K562 (cell line): ENCODE data around the gene TRNP1. TPM values are rescaled to one million over a fixed set of nuclear protein-coding genes. Genes with fewer than 3 reads are reported as not detected.

ENCODE experiments used
- ATAC-seq: fragments of 200-7000 bp; cut with Tn5 transposase; 3 replicates; pipeline ENCODE4 v1.9.1; 2020; ENCODE audit warnings: moderate library complexity
- BruUV-seq: library from RNA; stranded (reverse); fragments of 400-500 nt; replicated peaks from 2 replicates; lab custom pipeline; 2021; lab: Mats Ljungman, UMichigan
- CTCF ChIA-PET: fragments of 300-600 bp; formaldehyde crosslinking; extraction: SDS; loops from one replicate; lab custom pipeline; 2021; ENCODE audit warnings: low intra/inter-chr PET ratio; lab: Yijun Ruan, JAX
- POLR2A ChIA-PET: fragments of 300-600, 350-650 bp; sonication (Branson Sonifier 250); formaldehyde crosslinking; extraction: SDS; loops from one replicate; lab custom pipeline; 2021; ENCODE audit warnings: antibody characterized with exemption, inconsistent platforms; lab: Yijun Ruan, JAX
- DNase-seq, 4 experiments: peaks; one replicate each; pipeline versions ENCODE4 v3.0.0 to v3.0.0-alpha.2; 2011 to 2018; ENCODE audit warnings: low spot score in 3 of 4, mixed read lengths in 3 of 4; ENCODE audit errors: extremely low read depth in 1 of 4
- FAIRE-seq: peaks from 2 replicates; lab custom pipeline; 2011; peaks lifted over from hg19 to GRCh38; lab: Jason Lieb, UNC
- H2AFZ ChIP-seq: 2 replicates; pipeline ENCODE4 v1.6.0; 2011; ENCODE audit warnings: low read depth, low read length, control low read depth, inconsistent platforms
- H3K27ac ChIP-seq: fragments of 200-600 bp; 3 replicates; pipeline ENCODE4 v1.8.0; 2011; ENCODE audit warnings: low read depth, mild to moderate bottlenecking, control low read depth, inconsistent platforms, low read length, moderate library complexity, mixed read lengths; ENCODE audit errors: extremely low read depth
- H3K27me3 ChIP-seq, 2 experiments: fragments of 300-600 bp in 1 of 2; 2 replicates in 1 of 2; 3 replicates in 1 of 2; pipeline versions ENCODE4 v1.6.0 to v1.8.0; 2011; ENCODE audit warnings: inconsistent platforms in 2 of 2, low read length in 2 of 2, mild to moderate bottlenecking in 1 of 2, mixed read lengths in 1 of 2, moderate library complexity in 1 of 2; ENCODE audit not compliant: control insufficient read depth in 2 of 2, insufficient read depth in 2 of 2
- H3K36me3 ChIP-seq: fragments of 300-600 bp; 3 replicates; pipeline ENCODE4 v1.8.0; 2011; ENCODE audit warnings: mild to moderate bottlenecking, low read length, inconsistent platforms; ENCODE audit not compliant: control insufficient read depth, insufficient read depth
- H3K4me1 ChIP-seq, 2 experiments: fragments of 200-600 bp in 1 of 2; replicated peaks in 1 of 2; 2 replicates in 1 of 2; 3 replicates in 1 of 2; pipeline versions ENCODE4 v1.5.1 to v1.8.0; 2011; ENCODE audit warnings: inconsistent platforms in 2 of 2, low read length in 2 of 2, mild to moderate bottlenecking in 1 of 2, mixed read lengths in 1 of 2, moderate library complexity in 1 of 2; ENCODE audit not compliant: control insufficient read depth in 2 of 2, insufficient read depth in 2 of 2
- H3K4me2 ChIP-seq: 2 replicates; pipeline ENCODE4 v1.6.1; 2011; ENCODE audit warnings: low read length, control low read depth, inconsistent platforms, mixed read lengths; ENCODE audit not compliant: insufficient read depth
- H3K4me3 ChIP-seq: fragments of 200-600 bp; sonication (generic), shearing (Covaris generic); 2 replicates; pipeline ENCODE4 v1.5.1; 2016; ENCODE audit warnings: control low read depth, inconsistent platforms
- H3K79me2 ChIP-seq: fragments of 200-600 bp; 3 replicates; pipeline ENCODE4 v1.8.0; 2011; ENCODE audit warnings: low read length, inconsistent platforms; ENCODE audit not compliant: control insufficient read depth, insufficient read depth
- H3K9ac ChIP-seq, 2 experiments: 2 replicates each; pipeline versions ENCODE4 v1.6.0 to v1.6.1; 2011; ENCODE audit warnings: low read depth in 2 of 2, low read length in 2 of 2, control low read depth in 1 of 2, inconsistent platforms in 1 of 2, mild to moderate bottlenecking in 1 of 2, mixed read lengths in 1 of 2; ENCODE audit not compliant: insufficient read depth in 1 of 2
- H3K9me1 ChIP-seq: one replicate; pipeline ENCODE4 v1.6.0; 2011; ENCODE audit warnings: inconsistent platforms, mild to moderate bottlenecking, low read length, moderate library complexity; ENCODE audit not compliant: control insufficient read depth, insufficient read depth
- H3K9me3 ChIP-seq: replicated peaks from 2 replicates; pipeline ENCODE4 v1.5.1; 2011; ENCODE audit warnings: low read depth, low read length, inconsistent platforms; ENCODE audit not compliant: control insufficient read depth, insufficient read depth
- H4K20me1 ChIP-seq: replicated peaks from 2 replicates; pipeline ENCODE4 v1.6.1; 2011; ENCODE audit warnings: low read length, inconsistent platforms, mixed read lengths; ENCODE audit not compliant: control insufficient read depth, insufficient read depth
- ARHGAP35 ChIP-seq: fragments of 450-650 bp; IDR thresholded peaks from 2 replicates; pipeline ENCODE4 v1.6.1; 2018; ENCODE audit not compliant: partially characterized antibody
- CBX5 ChIP-seq: IDR thresholded peaks from 2 replicates; pipeline ENCODE4 v1.6.1; 2014; ENCODE audit warnings: low read depth, borderline replicate concordance
- FOXK1 ChIP-seq: sonication (generic); formaldehyde crosslinking; IDR thresholded peaks from 2 replicates; pipeline ENCODE4 v1.8.0; 2022; ENCODE audit warnings: missing genetic modification reagents, mild to moderate bottlenecking, borderline replicate concordance
- HIVEP1 ChIP-seq: fragments of 250-450 bp; sonication (Bioruptor Pico); IDR thresholded peaks from 2 replicates; pipeline ENCODE4 v1.4.0; 2020; ENCODE audit warnings: mild to moderate bottlenecking
- KDM4B ChIP-seq, 2 experiments: fragments of 450-650 bp in 1 of 2; sonication (generic) in 1 of 2; IDR thresholded peaks; 2 replicates each; pipeline ENCODE4 v1.6.1; 2016 to 2017; ENCODE audit warnings: borderline replicate concordance in 2 of 2, antibody characterized with exemption in 1 of 2, low read depth in 1 of 2, mild to moderate bottlenecking in 1 of 2
- SIN3B ChIP-seq: fragments of 450-650 bp; IDR thresholded peaks from 2 replicates; pipeline ENCODE4 v1.6.1; 2017; ENCODE audit warnings: low read depth, mild to moderate bottlenecking, moderate library complexity
- TAF9B ChIP-seq: fragments of 450-650 bp; IDR thresholded peaks from 2 replicates; pipeline ENCODE4 v1.6.1; 2018; ENCODE audit warnings: mild to moderate bottlenecking; ENCODE audit not compliant: partially characterized antibody
- ZNF695 ChIP-seq: fragments of 450-650 bp; formaldehyde crosslinking; IDR thresholded peaks from 2 replicates; pipeline ENCODE4 v1.4.0; 2020; ENCODE audit warnings: mild to moderate bottlenecking, moderate library complexity
- WGBS: fragments of 100-300 bp; shearing (Covaris generic); methylation state at CpG from one replicate; pipeline ENCODE4 v1.1.6; 2016; ENCODE audit warnings: low coverage, mixed read lengths; ENCODE audit not compliant: insufficient coverage; ENCODE audit errors: missing lambda C conversion rate; 5-methylcytosine and 5-hydroxymethylcytosine counted together
- in situ Hi-C: fragments of 300-500 bp; cut with MboI; formaldehyde crosslinking; loops from 4 replicates; pipeline ENCODE4 v1.15.0; 2018; ENCODE audit warnings: inconsistent platforms, mixed read lengths
- intact Hi-C: fragments of 100-400 bp; cut with micrococcal nuclease; formaldehyde crosslinking; loops from 2 replicates; pipeline ENCODE4 v1.14.2; 2022
- polyA plus RNA-seq, 8 experiments: library from polyadenylated mRNA; depleted of rRNA in 4 of 8; stranded (reverse) in 5 of 8; unstranded in 3 of 8; fragments of >200 nt; fragmentation: Nextera tagmentation in 2 of 8; fragmentation: Illumina TruSeq in 1 of 8; extraction: Ambion mirVana in 2 of 8; extraction: Trizol in 1 of 8; gene quantifications; 2 replicates each; pipeline versions ENCODE4 v1.2.1 to v1.2.3, GENCODE V29; 2011 to 2014; ENCODE audit warnings: inconsistent platforms in 1 of 8, missing spikeins in 1 of 8
- total RNA-seq, 7 experiments: library from RNA; depleted of rRNA in 6 of 7; stranded (reverse); fragments of >200 nt in 6 of 7; fragmentation: Illumina TruSeq in 2 of 7; extraction: Trizol in 2 of 7; gene quantifications; 2 replicates each; pipeline versions ENCODE4 v1.2.1 to v1.2.3, GENCODE V29; 2011 to 2021; ENCODE audit warnings: low replicate concordance in 1 of 7
- TF ChIP-seq, protein P1 (sequence below): fragments of 250-450 bp; sonication (Bioruptor Pico); IDR thresholded peaks from 2 replicates; pipeline ENCODE4 v1.5.0; 2021; ENCODE audit warnings: mild to moderate bottlenecking, borderline replicate concordance
- TF ChIP-seq, protein P2 (sequence below), 2 experiments: IDR thresholded peaks; 2 replicates each; pipeline ENCODE4 v1.6.1; 2011; ENCODE audit warnings: borderline replicate concordance in 1 of 2, control low read depth in 1 of 2, low read depth in 1 of 2, low read length in 1 of 2, mild to moderate bottlenecking in 1 of 2, mixed read lengths in 1 of 2, moderate library complexity in 1 of 2; ENCODE audit not compliant: insufficient read depth in 1 of 2, insufficient read length in 1 of 2, poor library complexity in 1 of 2, severe bottlenecking in 1 of 2; ENCODE audit errors: extremely low read depth in 1 of 2
- TF ChIP-seq, protein P3 (sequence below), 2 experiments: IDR thresholded peaks; 2 replicates each; pipeline ENCODE4 v1.6.1; 2012; ENCODE audit warnings: improper control_type of control experiment in 2 of 2, low read depth in 2 of 2, low read length in 2 of 2, borderline replicate concordance in 1 of 2

The TRNP1 gene
- total and polyA plus RNA-seq, 9 of the 15 experiments (the other 6 are each of a cell fraction or from before 2014, with no cell fraction given): 0.03 to 1.3 (median 0.95) TPM

DNA sequence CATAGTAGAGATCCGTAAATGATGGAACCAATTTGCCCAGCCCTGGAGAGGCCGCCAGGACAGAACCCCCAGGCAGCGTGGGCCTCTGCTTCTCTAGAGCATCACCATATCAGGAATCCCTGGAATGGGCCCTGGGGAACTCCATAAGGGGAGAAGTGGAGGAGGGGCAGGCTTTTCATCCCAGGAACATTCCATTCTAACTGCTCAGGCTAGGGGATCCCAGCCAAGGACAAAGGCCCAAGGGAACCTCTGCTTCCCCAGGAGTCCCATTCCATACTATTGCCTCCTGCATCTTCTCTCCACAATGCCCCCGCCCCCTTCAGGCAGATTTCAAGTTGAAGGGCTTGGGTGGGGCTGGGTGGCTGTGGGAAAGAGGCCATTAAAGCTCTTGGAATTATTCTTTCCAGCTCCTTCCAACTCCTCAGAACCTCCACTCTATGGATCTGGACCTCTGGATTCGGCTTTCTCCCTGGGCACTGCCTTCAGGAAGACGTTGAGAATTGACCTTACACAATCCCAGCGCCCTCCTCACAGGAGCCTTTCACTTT lies 6.0 kb downstream of the TRNP1 start:
- TF ChIP-seq, protein P1, sequence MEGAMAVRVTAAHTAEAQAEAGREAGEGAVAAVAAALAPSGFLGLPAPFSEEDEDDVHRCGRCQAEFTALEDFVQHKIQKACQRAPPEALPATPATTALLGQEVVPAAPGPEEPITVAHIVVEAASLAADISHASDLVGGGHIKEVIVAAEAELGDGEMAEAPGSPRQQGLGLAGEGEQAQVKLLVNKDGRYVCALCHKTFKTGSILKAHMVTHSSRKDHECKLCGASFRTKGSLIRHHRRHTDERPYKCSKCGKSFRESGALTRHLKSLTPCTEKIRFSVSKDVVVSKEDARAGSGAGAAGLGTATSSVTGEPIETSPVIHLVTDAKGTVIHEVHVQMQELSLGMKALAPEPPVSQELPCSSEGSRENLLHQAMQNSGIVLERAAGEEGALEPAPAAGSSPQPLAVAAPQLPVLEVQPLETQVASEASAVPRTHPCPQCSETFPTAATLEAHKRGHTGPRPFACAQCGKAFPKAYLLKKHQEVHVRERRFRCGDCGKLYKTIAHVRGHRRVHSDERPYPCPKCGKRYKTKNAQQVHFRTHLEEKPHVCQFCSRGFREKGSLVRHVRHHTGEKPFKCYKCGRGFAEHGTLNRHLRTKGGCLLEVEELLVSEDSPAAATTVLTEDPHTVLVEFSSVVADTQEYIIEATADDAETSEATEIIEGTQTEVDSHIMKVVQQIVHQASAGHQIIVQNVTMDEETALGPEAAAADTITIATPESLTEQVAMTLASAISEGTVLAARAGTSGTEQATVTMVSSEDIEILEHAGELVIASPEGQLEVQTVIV: no peak
- no peak for TF ChIP-seq SIN3B
- TF ChIP-seq KDM4B (IDR thresholded peaks at IDR 0.05; ENCODE audit: borderline replicate concordance in 2 of 2, low read depth in 1 of 2): no peak
- TF ChIP-seq ZNF695 (CRISPR knock-in tag): no peak
- no peak for TF ChIP-seq ARHGAP35
- TF ChIP-seq CBX5: no peak
- TF ChIP-seq TAF9B: no peak
- no peak for TF ChIP-seq FOXK1 (CRISPR knock-in tag)
- TF ChIP-seq, protein P2, sequence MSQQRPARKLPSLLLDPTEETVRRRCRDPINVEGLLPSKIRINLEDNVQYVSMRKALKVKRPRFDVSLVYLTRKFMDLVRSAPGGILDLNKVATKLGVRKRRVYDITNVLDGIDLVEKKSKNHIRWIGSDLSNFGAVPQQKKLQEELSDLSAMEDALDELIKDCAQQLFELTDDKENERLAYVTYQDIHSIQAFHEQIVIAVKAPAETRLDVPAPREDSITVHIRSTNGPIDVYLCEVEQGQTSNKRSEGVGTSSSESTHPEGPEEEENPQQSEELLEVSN (IDR thresholded peaks at IDR 0.05; ENCODE audit: borderline replicate concordance in 1 of 2, extremely low read depth in 1 of 2, insufficient read depth in 1 of 2, insufficient read length in 1 of 2, low read depth in 1 of 2, low read length in 1 of 2, poor library complexity in 1 of 2, severe bottlenecking in 1 of 2): no peak
- no peak for TF ChIP-seq HIVEP1
- TF ChIP-seq, protein P3, sequence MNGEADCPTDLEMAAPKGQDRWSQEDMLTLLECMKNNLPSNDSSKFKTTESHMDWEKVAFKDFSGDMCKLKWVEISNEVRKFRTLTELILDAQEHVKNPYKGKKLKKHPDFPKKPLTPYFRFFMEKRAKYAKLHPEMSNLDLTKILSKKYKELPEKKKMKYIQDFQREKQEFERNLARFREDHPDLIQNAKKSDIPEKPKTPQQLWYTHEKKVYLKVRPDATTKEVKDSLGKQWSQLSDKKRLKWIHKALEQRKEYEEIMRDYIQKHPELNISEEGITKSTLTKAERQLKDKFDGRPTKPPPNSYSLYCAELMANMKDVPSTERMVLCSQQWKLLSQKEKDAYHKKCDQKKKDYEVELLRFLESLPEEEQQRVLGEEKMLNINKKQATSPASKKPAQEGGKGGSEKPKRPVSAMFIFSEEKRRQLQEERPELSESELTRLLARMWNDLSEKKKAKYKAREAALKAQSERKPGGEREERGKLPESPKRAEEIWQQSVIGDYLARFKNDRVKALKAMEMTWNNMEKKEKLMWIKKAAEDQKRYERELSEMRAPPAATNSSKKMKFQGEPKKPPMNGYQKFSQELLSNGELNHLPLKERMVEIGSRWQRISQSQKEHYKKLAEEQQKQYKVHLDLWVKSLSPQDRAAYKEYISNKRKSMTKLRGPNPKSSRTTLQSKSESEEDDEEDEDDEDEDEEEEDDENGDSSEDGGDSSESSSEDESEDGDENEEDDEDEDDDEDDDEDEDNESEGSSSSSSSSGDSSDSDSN (IDR thresholded peaks at IDR 0.05; ENCODE audit: borderline replicate concordance in 1 of 2, low read depth in 2 of 2, low read length in 2 of 2): no peak
- peaks cover 2 to 9% of the 10 kb centered on the region in 2 experiments; a peak in 4 of 5 replicates for H3K27me3 ChIP-seq
- CTCF ChIA-PET: interaction anchor here (3.6 kb wide), 1 partner anchor 99 kb away, joined by 45 read pairs; no protein-coding TSS in a partner anchor
- peaks cover 14 to 17% of the 10 kb centered on the region in 2 experiments for H3K4me1 ChIP-seq
- no peak overlapping the region for H3K4me3 ChIP-seq
- POLR2A ChIA-PET: interaction anchor here (0.5 to 0.6 kb wide), 2 partner anchors 10 to 112 kb away, joined by 3 read pairs; no protein-coding TSS in a partner anchor
- H3K27ac ChIP-seq: no peak overlapping the region
- 25% methylated on average over 7 of the region's 7 CpGs for WGBS
- BruUV-seq: no TSS peak
- H3K9me3 ChIP-seq: no peaks in the 10 kb centered on the region
- DNase-seq: no peak
- H3K9ac ChIP-seq: no peak overlapping the region
- no peaks in the 10 kb centered on the region for H3K36me3 ChIP-seq
- H4K20me1 ChIP-seq: no peaks in the 10 kb centered on the region; the same call in 1 of the 2 replicates
- ATAC-seq: no peak
- H3K4me2 ChIP-seq: no peak overlapping the region
- no peaks in the 10 kb centered on the region for H3K79me2 ChIP-seq
- intact Hi-C loops (no loop called here), in situ Hi-C loops (loop anchor here (5.0 kb wide), 2 partner anchors 38 to 98 kb away; no protein-coding TSS in a partner anchor)
- no peak for FAIRE-seq
- no peaks in the 10 kb centered on the region for H3K9me1 ChIP-seq
- H2AFZ ChIP-seq: no peak overlapping the region
